ENCODE data around the gene TRIO.

TRIO gene

GRCh38 chr5:14325369-14325768 lies 182.2 kb downstream of the TRIO start:
- TF ChIP-seq FOXP2 (optimal IDR thresholded peaks at IDR 0.05; ENCODE audit: borderline replicate concordance, extremely low read depth, extremely low read length, insufficient read depth) (no peak), TAF1 (IDR thresholded peaks at IDR 0.05; ENCODE audit: borderline replicate concordance, insufficient read depth, low read length) (no peak), POLR2AphosphoS5 (IDR thresholded peaks at IDR 0.05; ENCODE audit: low read depth, low read length) (no peak), REST (IDR thresholded peaks at IDR 0.05; ENCODE audit: insufficient read depth in 1 of 2, low read depth in 2 of 2, low read length in 2 of 2) (no peak)

- TF ChIP-seq TAF1 (IDR thresholded peaks at IDR 0.05; ENCODE audit: borderline replicate concordance, insufficient read depth, low read length) (no peak), REST (IDR thresholded peaks at IDR 0.05; ENCODE audit: insufficient read depth in 1 of 2, low read depth in 2 of 2, low read length in 2 of 2) (no peak), FOXP2 (optimal IDR thresholded peaks at IDR 0.05; ENCODE audit: borderline replicate concordance, extremely low read depth, extremely low read length, insufficient read depth) (no peak), SIN3A (IDR thresholded peaks at IDR 0.05; ENCODE audit: borderline replicate concordance, insufficient read depth, low read length) (no peak), POLR2AphosphoS5 (IDR thresholded peaks at IDR 0.05; ENCODE audit: low read depth, low read length) (no peak)
These were observed 183.1 kb downstream of the TRIO start for GRCh38 chr5:14326035-14326903.

GRCh38 chr5:14327624-14328023 lies 184.5 kb downstream of the TRIO start:
- no peak for TF ChIP-seq REST (IDR thresholded peaks at IDR 0.05; ENCODE audit: insufficient read depth in 1 of 2, low read depth in 2 of 2, low read length in 2 of 2)
- no peak for TF ChIP-seq POLR2AphosphoS5 (IDR thresholded peaks at IDR 0.05; ENCODE audit: low read depth, low read length)
- TF ChIP-seq SIN3A (IDR thresholded peaks at IDR 0.05; ENCODE audit: borderline replicate concordance, insufficient read depth, low read length), result no peak
- TF ChIP-seq FOXP2 (optimal IDR thresholded peaks at IDR 0.05; ENCODE audit: borderline replicate concordance, extremely low read depth, extremely low read length, insufficient read depth), result no peak
- no peak for TF ChIP-seq TAF1 (IDR thresholded peaks at IDR 0.05; ENCODE audit: borderline replicate concordance, insufficient read depth, low read length)

GRCh38 chr5:14328144-14328543 lies 185.0 kb downstream of the TRIO start:
- no peak for TF ChIP-seq TAF1 (IDR thresholded peaks at IDR 0.05; ENCODE audit: borderline replicate concordance, insufficient read depth, low read length)
- no peak for TF ChIP-seq POLR2AphosphoS5 (IDR thresholded peaks at IDR 0.05; ENCODE audit: low read depth, low read length)
- no peak for TF ChIP-seq SIN3A (IDR thresholded peaks at IDR 0.05; ENCODE audit: borderline replicate concordance, insufficient read depth, low read length)

GRCh38 chr5:14330291-14330690 lies 187.1 kb downstream of the TRIO start:
- TF ChIP-seq POLR2AphosphoS5 (IDR thresholded peaks at IDR 0.05; ENCODE audit: low read depth, low read length) (no peak), TAF1 (IDR thresholded peaks at IDR 0.05; ENCODE audit: borderline replicate concordance, insufficient read depth, low read length) (no peak), FOXP2 (optimal IDR thresholded peaks at IDR 0.05; ENCODE audit: borderline replicate concordance, extremely low read depth, extremely low read length, insufficient read depth) (no peak), SIN3A (IDR thresholded peaks at IDR 0.05; ENCODE audit: borderline replicate concordance, insufficient read depth, low read length) (no peak), REST (IDR thresholded peaks at IDR 0.05; ENCODE audit: insufficient read depth in 1 of 2, low read depth in 2 of 2, low read length in 2 of 2) (no peak)

Measured in PFSK-1 (cell line).